Measurements from ENCODE around the gene STX10. TPM values are rescaled to one million over a fixed set of nuclear protein-coding genes. Genes with fewer than 3 reads are reported as not detected.
A peak's percentile ranks its signal among the peaks of the same experiment; 100 is the strongest.

Gene STX10
- total RNA-seq, 1 donor from 2014 or later = 78.1 TPM

GRCh38 chr19:13159713-13160112 lies 9.5 kb upstream of the STX10 start:
- Mint-ChIP-seq H3K9me3 (no peaks in the 10 kb centered on the region), H3K4me1 (ENCODE audit: low read depth) (peaks cover 48% of the 10 kb centered on the region), H3K27ac (peak overlapping the region; percentile 71), H3K4me3 (peak overlapping the region; percentile 32), H3K27me3 (ENCODE audit: insufficient read depth) (no peaks in the 10 kb centered on the region), H3K36me3 (ENCODE audit: low read depth) (peaks cover 8% of the 10 kb centered on the region)
- DNase-seq (ENCODE audit: low spot score) = no peak
- intact Hi-C loops (cut with micrococcal nuclease) = loop anchor here (5.0 to 10.0 kb wide), 4 partner anchors 588 to 1365 kb away; partner anchors contain the start of genes RFX1 and TECR

- intact Hi-C loops (cut with micrococcal nuclease) = loop anchor here (1.0 to 10.0 kb wide), 6 partner anchors 8 to 1369 kb away; partner anchors contain the start of genes RFX1 and TECR
- Mint-ChIP-seq H3K36me3 (ENCODE audit: low read depth) (peaks cover 25% of the 10 kb centered on the region), H3K27me3 (ENCODE audit: insufficient read depth) (peaks cover 2% of the 10 kb centered on the region), H3K27ac (peak overlapping the region; percentile 100), H3K9me3 (no peaks in the 10 kb centered on the region), H3K4me3 (peak overlapping the region; percentile 95), H3K4me1 (ENCODE audit: low read depth) (peaks cover 40% of the 10 kb centered on the region)
- peak; percentile 84 for DNase-seq (ENCODE audit: low spot score)
Measured at GRCh38 chr19:13155472-13156359, 5.5 kb upstream of the STX10 start.

GRCh38 chr19:13154911-13155471 lies 4.8 kb upstream of the STX10 start:
- DNase-seq (ENCODE audit: low spot score) = peak; percentile 76
- Mint-ChIP-seq H3K27ac (peak overlapping the region; percentile 100), H3K9me3 (no peaks in the 10 kb centered on the region), H3K27me3 (ENCODE audit: insufficient read depth) (peaks cover 2% of the 10 kb centered on the region), H3K4me3 (peak overlapping the region; percentile 95), H3K36me3 (ENCODE audit: low read depth) (peaks cover 24% of the 10 kb centered on the region), H3K4me1 (ENCODE audit: low read depth) (peaks cover 41% of the 10 kb centered on the region)
- intact Hi-C loops (cut with micrococcal nuclease) = loop anchor here (1.0 to 10.0 kb wide), 6 partner anchors 8 to 1370 kb away; partner anchors contain the start of genes RFX1 and TECR

GRCh38 chr19:13154241-13154778 lies 4.1 kb upstream of the STX10 start:
- Mint-ChIP-seq H3K4me1 (ENCODE audit: low read depth) (peaks cover 41% of the 10 kb centered on the region), H3K27me3 (ENCODE audit: insufficient read depth) (peaks cover 2% of the 10 kb centered on the region), H3K27ac (peak overlapping the region; percentile 100), H3K36me3 (ENCODE audit: low read depth) (peaks cover 22% of the 10 kb centered on the region), H3K4me3 (peak overlapping the region; percentile 95), H3K9me3 (no peaks in the 10 kb centered on the region)
- peak; percentile 50 for DNase-seq (ENCODE audit: low spot score)
- intact Hi-C loops (cut with micrococcal nuclease) = loop anchor here (5.0 to 10.0 kb wide), 3 partner anchors 683 to 1370 kb away; partner anchors contain the start of genes RFX1 and TECR

GRCh38 chr19:13153569-13154240 lies 3.5 kb upstream of the STX10 start:
- peaks cover 22% of the 10 kb centered on the region for H3K36me3 Mint-ChIP-seq (ENCODE audit: low read depth)
- peak; percentile 14 for DNase-seq (ENCODE audit: low spot score)
- peaks cover 2% of the 10 kb centered on the region for H3K27me3 Mint-ChIP-seq (ENCODE audit: insufficient read depth)
- H3K4me1 Mint-ChIP-seq (ENCODE audit: low read depth) = peaks cover 47% of the 10 kb centered on the region
- H3K4me3 Mint-ChIP-seq = peak overlapping the region; percentile 95
- no peaks in the 10 kb centered on the region for H3K9me3 Mint-ChIP-seq
- intact Hi-C loops (cut with micrococcal nuclease) = loop anchor here (2.0 to 10.0 kb wide), 5 partner anchors 13 to 1371 kb away; partner anchors contain the start of genes JUNB, RFX1 and TECR
- peak overlapping the region; percentile 100 for H3K27ac Mint-ChIP-seq

GRCh38 chr19:13152974-13153568 lies 2.9 kb upstream of the STX10 start:
- peaks cover 2% of the 10 kb centered on the region for H3K27me3 Mint-ChIP-seq (ENCODE audit: insufficient read depth)
- H3K4me3 Mint-ChIP-seq = peak overlapping the region; percentile 95
- H3K36me3 Mint-ChIP-seq (ENCODE audit: low read depth) = peaks cover 22% of the 10 kb centered on the region
- H3K9me3 Mint-ChIP-seq = no peaks in the 10 kb centered on the region
- H3K4me1 Mint-ChIP-seq (ENCODE audit: low read depth) = peaks cover 45% of the 10 kb centered on the region
- intact Hi-C loops (cut with micrococcal nuclease) = loop anchor here (1.0 to 10.0 kb wide), 7 partner anchors 14 to 1372 kb away; partner anchors contain the start of genes JUNB, RFX1, TECR and TRMT1
- peak; percentile 98 for DNase-seq (ENCODE audit: low spot score)
- H3K27ac Mint-ChIP-seq = peak overlapping the region; percentile 99

- H3K36me3 Mint-ChIP-seq (ENCODE audit: low read depth) = peaks cover 22% of the 10 kb centered on the region
- peak overlapping the region; percentile 99 for H3K27ac Mint-ChIP-seq
- peaks cover 40% of the 10 kb centered on the region for H3K4me1 Mint-ChIP-seq (ENCODE audit: low read depth)
- peaks cover 2% of the 10 kb centered on the region for H3K27me3 Mint-ChIP-seq (ENCODE audit: insufficient read depth)
- no peak for DNase-seq (ENCODE audit: low spot score)
- H3K4me3 Mint-ChIP-seq = peak overlapping the region; percentile 95
- intact Hi-C loops (cut with micrococcal nuclease) = loop anchor here (1.0 to 10.0 kb wide), 7 partner anchors 14 to 1372 kb away; partner anchors contain the start of genes JUNB, RFX1, TECR and TRMT1
- no peaks in the 10 kb centered on the region for H3K9me3 Mint-ChIP-seq
Measured at GRCh38 chr19:13152356-13152973, 2.3 kb upstream of the STX10 start.

GRCh38 chr19:13151605-13152355 lies 1.6 kb upstream of the STX10 start:
- no peaks in the 10 kb centered on the region for H3K9me3 Mint-ChIP-seq
- H3K27me3 Mint-ChIP-seq (ENCODE audit: insufficient read depth) = peaks cover 2% of the 10 kb centered on the region
- intact Hi-C loops (cut with micrococcal nuclease) = loop anchor here (1.0 to 10.0 kb wide), 8 partner anchors 15 to 1373 kb away; partner anchors contain the start of genes JUNB, RAD23A, RFX1 and TECR
- H3K4me1 Mint-ChIP-seq (ENCODE audit: low read depth) = peaks cover 38% of the 10 kb centered on the region
- H3K36me3 Mint-ChIP-seq (ENCODE audit: low read depth) = peaks cover 24% of the 10 kb centered on the region
- DNase-seq (ENCODE audit: low spot score) = peak; percentile 96
- peak overlapping the region; percentile 99 for H3K27ac Mint-ChIP-seq
- H3K4me3 Mint-ChIP-seq = peak overlapping the region; percentile 95

GRCh38 chr19:13150931-13151604 lies 893 bp upstream of the STX10 start:
- Mint-ChIP-seq H3K27ac (peak overlapping the region; percentile 94), H3K9me3 (no peaks in the 10 kb centered on the region), H3K4me3 (peak overlapping the region; percentile 95), H3K4me1 (ENCODE audit: low read depth) (peaks cover 32% of the 10 kb centered on the region), H3K36me3 (ENCODE audit: low read depth) (peaks cover 24% of the 10 kb centered on the region), H3K27me3 (ENCODE audit: insufficient read depth) (peaks cover 2% of the 10 kb centered on the region)
- intact Hi-C loops (cut with micrococcal nuclease) = loop anchor here (1.0 to 10.0 kb wide), 6 partner anchors 19 to 1374 kb away; partner anchors contain the start of genes RAD23A, RFX1 and TECR
- DNase-seq (ENCODE audit: low spot score) = no peak

GRCh38 chr19:13149628-13150186 lies 468 bp downstream of the STX10 start:
- intact Hi-C loops (cut with micrococcal nuclease) = loop anchor here (1.0 to 10.0 kb wide), 6 partner anchors 17 to 1375 kb away; partner anchors contain the start of genes RAD23A, RFX1 and TECR
- H3K4me3 Mint-ChIP-seq = peak overlapping the region; percentile 95
- H3K9me3 Mint-ChIP-seq = no peaks in the 10 kb centered on the region
- peaks cover 19% of the 10 kb centered on the region for H3K36me3 Mint-ChIP-seq (ENCODE audit: low read depth)
- H3K4me1 Mint-ChIP-seq (ENCODE audit: low read depth) = peaks cover 29% of the 10 kb centered on the region
- peak; percentile 26 for DNase-seq (ENCODE audit: low spot score)
- peak overlapping the region; percentile 94 for H3K27ac Mint-ChIP-seq
- H3K27me3 Mint-ChIP-seq (ENCODE audit: insufficient read depth) = peaks cover 2% of the 10 kb centered on the region
